ENCODE measurements around the gene SIMC1. TPM values are rescaled to one million over a fixed set of nuclear protein-coding genes. Genes with fewer than 3 reads are reported as not detected.

SIMC1 gene
- total RNA-seq, 1 experiment from 2014 or later, result 31.8 TPM

DNA sequence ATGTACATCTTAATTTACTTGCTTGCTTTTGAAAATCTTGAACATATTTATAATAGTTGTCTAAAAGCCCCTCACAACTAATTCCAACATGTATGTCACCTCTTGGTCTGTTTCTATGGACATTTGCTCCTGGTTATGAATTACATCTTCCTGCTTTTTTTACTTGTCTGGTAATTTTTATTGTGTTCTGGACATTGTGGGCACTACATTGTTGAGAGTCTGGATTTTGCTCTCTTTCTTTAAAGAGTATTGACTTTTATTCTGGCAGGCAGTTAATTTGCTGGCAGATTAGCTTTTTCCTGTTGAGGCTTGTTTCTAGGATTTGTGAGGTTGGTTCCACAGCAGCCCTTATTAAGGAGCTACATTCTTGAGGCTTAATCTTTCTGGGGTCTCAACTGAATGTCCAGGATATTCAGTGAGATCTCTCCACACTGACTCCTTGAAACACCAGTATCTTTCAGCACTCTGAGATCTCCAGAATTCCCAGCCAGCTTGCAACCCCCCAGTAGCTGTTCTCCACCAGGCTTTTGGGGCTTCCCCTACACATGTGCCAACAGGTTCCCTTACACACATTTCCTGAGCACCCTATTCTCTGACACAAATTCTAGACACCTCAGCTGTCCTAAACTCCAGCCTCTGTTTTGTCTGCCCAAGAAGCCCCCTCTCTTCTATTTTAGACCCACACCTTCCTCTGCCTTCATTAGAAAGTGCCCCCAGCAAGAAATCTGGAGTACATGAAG lies 96.0 kb downstream of the SIMC1 start:
- no peaks in the 10 kb centered on the region for H3K36me3 Mint-ChIP-seq (ENCODE audit: insufficient read depth, unreplicated experiment)
- intact Hi-C loops (cut with micrococcal nuclease; ENCODE audit: unreplicated experiment), result no loop called here
- TF ChIP-seq, protein P1, sequence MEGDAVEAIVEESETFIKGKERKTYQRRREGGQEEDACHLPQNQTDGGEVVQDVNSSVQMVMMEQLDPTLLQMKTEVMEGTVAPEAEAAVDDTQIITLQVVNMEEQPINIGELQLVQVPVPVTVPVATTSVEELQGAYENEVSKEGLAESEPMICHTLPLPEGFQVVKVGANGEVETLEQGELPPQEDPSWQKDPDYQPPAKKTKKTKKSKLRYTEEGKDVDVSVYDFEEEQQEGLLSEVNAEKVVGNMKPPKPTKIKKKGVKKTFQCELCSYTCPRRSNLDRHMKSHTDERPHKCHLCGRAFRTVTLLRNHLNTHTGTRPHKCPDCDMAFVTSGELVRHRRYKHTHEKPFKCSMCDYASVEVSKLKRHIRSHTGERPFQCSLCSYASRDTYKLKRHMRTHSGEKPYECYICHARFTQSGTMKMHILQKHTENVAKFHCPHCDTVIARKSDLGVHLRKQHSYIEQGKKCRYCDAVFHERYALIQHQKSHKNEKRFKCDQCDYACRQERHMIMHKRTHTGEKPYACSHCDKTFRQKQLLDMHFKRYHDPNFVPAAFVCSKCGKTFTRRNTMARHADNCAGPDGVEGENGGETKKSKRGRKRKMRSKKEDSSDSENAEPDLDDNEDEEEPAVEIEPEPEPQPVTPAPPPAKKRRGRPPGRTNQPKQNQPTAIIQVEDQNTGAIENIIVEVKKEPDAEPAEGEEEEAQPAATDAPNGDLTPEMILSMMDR (IDR thresholded peaks at IDR 0.05; ENCODE audit: unreplicated experiment), result no peak
- H3K4me1 Mint-ChIP-seq (ENCODE audit: low read depth, unreplicated experiment), result no peaks in the 10 kb centered on the region
- no peak overlapping the region for H3K27ac Mint-ChIP-seq (ENCODE audit: unreplicated experiment)
- H3K9me3 Mint-ChIP-seq (ENCODE audit: low read depth, unreplicated experiment), result peaks cover 4% of the 10 kb centered on the region
- no TSS peak for BruUV-seq (replicated peaks)
- DNase-seq, result no peak
- H3K4me3 Mint-ChIP-seq (ENCODE audit: low read depth, unreplicated experiment), result no peak overlapping the region
- H3K27me3 Mint-ChIP-seq (ENCODE audit: unreplicated experiment), result no peaks in the 10 kb centered on the region
- CTCF ChIA-PET, result no interaction called here

DNA sequence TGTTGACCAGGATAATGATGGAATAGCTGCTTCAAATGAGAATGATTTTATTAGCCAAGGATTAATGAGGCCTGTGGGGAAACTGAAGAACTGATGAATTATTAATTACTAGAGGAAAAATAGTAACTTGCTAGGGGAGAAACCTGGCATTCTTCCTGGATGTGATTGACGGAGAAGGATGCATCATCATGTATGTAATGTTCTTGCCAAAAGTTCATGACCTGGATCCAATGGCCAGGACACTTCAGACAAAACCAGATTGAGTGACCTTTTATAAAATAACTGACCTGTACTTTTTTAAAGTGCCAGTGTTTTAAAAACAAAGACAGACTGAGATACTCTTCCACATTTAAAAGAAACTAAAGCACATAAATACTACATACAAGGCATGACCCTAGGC lies 99.7 kb downstream of the SIMC1 start:
- no peaks in the 10 kb centered on the region for H3K36me3 Mint-ChIP-seq (ENCODE audit: insufficient read depth, unreplicated experiment)
- H3K27me3 Mint-ChIP-seq (ENCODE audit: unreplicated experiment), result no peaks in the 10 kb centered on the region
- CTCF ChIA-PET, result no interaction called here
- no peak overlapping the region for H3K27ac Mint-ChIP-seq (ENCODE audit: unreplicated experiment)
- H3K4me3 Mint-ChIP-seq (ENCODE audit: low read depth, unreplicated experiment), result no peak overlapping the region
- BruUV-seq (replicated peaks), result no TSS peak
- no peaks in the 10 kb centered on the region for H3K4me1 Mint-ChIP-seq (ENCODE audit: low read depth, unreplicated experiment)
- intact Hi-C loops (cut with micrococcal nuclease; ENCODE audit: unreplicated experiment), result no loop called here
- DNase-seq, result no peak
- peaks cover 4% of the 10 kb centered on the region for H3K9me3 Mint-ChIP-seq (ENCODE audit: low read depth, unreplicated experiment)
- TF ChIP-seq, protein P1 (IDR thresholded peaks at IDR 0.05; ENCODE audit: unreplicated experiment), result no peak

DNA sequence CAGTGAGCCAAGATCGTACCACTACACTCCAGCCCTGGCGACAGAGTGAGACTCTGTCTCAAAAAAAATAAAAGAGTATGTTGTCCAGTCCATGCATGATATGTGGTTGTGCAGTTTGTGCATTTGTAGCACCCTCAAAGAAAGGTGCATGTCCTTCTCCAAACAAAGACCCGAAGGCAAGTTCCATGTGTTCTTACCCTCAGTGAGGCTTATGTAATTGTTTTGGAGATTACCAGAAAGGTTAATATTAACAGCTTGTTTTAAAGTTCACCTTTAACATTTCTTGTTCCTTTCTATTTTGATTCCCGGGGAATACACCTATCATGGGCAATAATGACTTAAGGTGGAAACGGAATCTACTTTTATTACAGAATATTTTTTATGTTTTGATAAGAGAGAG lies 101.1 kb downstream of the SIMC1 start:
- Mint-ChIP-seq H3K4me1 (ENCODE audit: low read depth, unreplicated experiment) (no peaks in the 10 kb centered on the region), H3K4me3 (ENCODE audit: low read depth, unreplicated experiment) (no peak overlapping the region), H3K9me3 (ENCODE audit: low read depth, unreplicated experiment) (no peaks in the 10 kb centered on the region), H3K27me3 (ENCODE audit: unreplicated experiment) (no peaks in the 10 kb centered on the region), H3K27ac (ENCODE audit: unreplicated experiment) (no peak overlapping the region), H3K36me3 (ENCODE audit: insufficient read depth, unreplicated experiment) (no peaks in the 10 kb centered on the region)
- TF ChIP-seq, protein P1 (IDR thresholded peaks at IDR 0.05; ENCODE audit: unreplicated experiment), result no peak
- DNase-seq, result no peak
- BruUV-seq (replicated peaks), result no TSS peak
- CTCF ChIA-PET, result no interaction called here
- intact Hi-C loops (cut with micrococcal nuclease; ENCODE audit: unreplicated experiment), result no loop called here

DNA sequence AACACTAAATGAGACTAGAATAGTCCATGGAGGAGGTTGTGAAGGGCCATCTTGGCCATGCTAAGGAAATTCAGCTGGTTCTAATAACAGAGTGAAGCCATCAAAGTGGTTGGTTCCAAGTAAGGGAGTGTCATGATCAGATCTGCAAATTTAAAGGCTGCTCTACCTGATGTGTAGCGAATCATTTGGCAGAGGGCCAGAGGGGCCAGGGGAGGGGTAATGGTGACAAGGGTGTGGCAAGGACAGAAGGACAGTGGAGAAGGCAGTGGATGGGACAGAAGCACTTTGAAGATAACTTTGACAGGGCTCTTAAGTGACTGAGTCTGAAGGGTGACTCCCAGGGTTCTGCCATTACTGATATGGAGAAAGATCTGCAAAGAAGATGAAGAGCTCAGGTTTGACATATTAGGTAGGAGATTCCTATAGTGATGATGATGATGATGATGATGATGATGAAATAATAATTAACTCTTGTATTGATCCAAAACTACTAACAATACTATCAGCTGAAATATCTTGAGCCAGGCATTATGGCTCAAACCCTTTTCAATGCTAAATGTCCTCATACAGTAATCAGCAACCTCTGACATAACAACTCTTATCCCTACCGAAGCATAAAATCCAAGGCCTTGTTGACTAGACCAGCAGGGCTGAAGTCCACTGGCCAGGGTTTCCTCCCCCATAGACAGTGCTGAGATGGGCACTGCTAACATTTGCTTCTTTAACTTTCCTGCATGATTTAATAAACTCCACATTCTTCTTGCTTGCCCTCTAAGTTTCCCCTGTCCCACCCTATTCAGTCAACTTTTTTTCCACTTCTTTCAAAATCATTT lies 103.3 kb downstream of the SIMC1 start:
- no peaks in the 10 kb centered on the region for H3K9me3 Mint-ChIP-seq (ENCODE audit: low read depth, unreplicated experiment)
- peaks cover 5% of the 10 kb centered on the region for H3K36me3 Mint-ChIP-seq (ENCODE audit: insufficient read depth, unreplicated experiment)
- no peaks in the 10 kb centered on the region for H3K27me3 Mint-ChIP-seq (ENCODE audit: unreplicated experiment)
- intact Hi-C loops (cut with micrococcal nuclease; ENCODE audit: unreplicated experiment), result no loop called here
- no peak overlapping the region for H3K4me3 Mint-ChIP-seq (ENCODE audit: low read depth, unreplicated experiment)
- no TSS peak for BruUV-seq (replicated peaks)
- DNase-seq, result no peak
- no peak overlapping the region for H3K27ac Mint-ChIP-seq (ENCODE audit: unreplicated experiment)
- TF ChIP-seq, protein P1 (IDR thresholded peaks at IDR 0.05; ENCODE audit: unreplicated experiment), result no peak
- no peaks in the 10 kb centered on the region for H3K4me1 Mint-ChIP-seq (ENCODE audit: low read depth, unreplicated experiment)
- CTCF ChIA-PET, result no interaction called here
